GM12878 (cell line): ENCODE data around the gene FMN2. TPM values are rescaled to one million over a fixed set of nuclear protein-coding genes. Genes with fewer than 3 reads are reported as not detected.

Experiments
- ATAC-seq: fragments of 200-7000 bp; cut with Tn5 transposase; 3 replicates; pipeline ENCODE4 v1.9.1; 2020; ENCODE audit warnings: mild to moderate bottlenecking, moderate library complexity
- BruUV-seq: library from RNA; stranded (reverse); fragments of 400-500 nt; replicated peaks from 2 replicates; lab custom pipeline; 2021; lab: Mats Ljungman, UMichigan
- CTCF ChIA-PET: fragments of 300-600 bp; sonication (Branson Sonifier 250); formaldehyde crosslinking; extraction: SDS; loops from one replicate; lab custom pipeline; 2021; ENCODE audit warnings: inconsistent platforms; lab: Yijun Ruan, JAX
- POLR2A ChIA-PET: fragments of 350-600 bp; formaldehyde crosslinking; extraction: SDS; loops from one replicate; lab custom pipeline; 2021; ENCODE audit warnings: inconsistent platforms; lab: Charles Lee
- RAD21 ChIA-PET: fragments of 300-600 bp; sonication (Branson Sonifier 250); formaldehyde crosslinking; loops from one replicate; lab custom pipeline; 2023; ENCODE audit warnings: antibody characterized with exemption; ENCODE audit not compliant: unreplicated experiment; lab: Charles Lee
- SMC1A ChIA-PET: fragments of 300-600 bp; sonication (Branson Sonifier 250); formaldehyde crosslinking; loops from one replicate; lab custom pipeline; 2023; ENCODE audit not compliant: unreplicated experiment, uncharacterized antibody; lab: Charles Lee
- DNase-seq: peaks from one replicate; pipeline ENCODE4 v3.0.0-alpha.2; 2011; ENCODE audit warnings: low read depth, low spot score
- FAIRE-seq: peaks from 3 replicates; lab custom pipeline; 2011; peaks lifted over from hg19 to GRCh38; lab: Jason Lieb, UNC
- H2AFZ ChIP-seq: 2 replicates; pipeline ENCODE4 v1.6.0; 2011; ENCODE audit warnings: low read depth, low read length, control low read depth; ENCODE audit not compliant: control insufficient read depth
- H3K27ac ChIP-seq: 2 replicates; pipeline ENCODE4 v1.5.1; 2011; ENCODE audit warnings: control low read depth; ENCODE audit not compliant: control insufficient read depth, insufficient read depth
- H3K27me3 ChIP-seq, 2 experiments: replicated peaks in 1 of 2; 2 replicates each; pipeline versions ENCODE4 v1.6.0 to v1.6.1; 2011; ENCODE audit warnings: low read length in 1 of 2; ENCODE audit not compliant: control insufficient read depth in 2 of 2, insufficient read depth in 2 of 2
- H3K36me3 ChIP-seq, 2 experiments: 2 replicates each; pipeline ENCODE4 v1.5.1; 2011; ENCODE audit warnings: low read length in 1 of 2; ENCODE audit not compliant: control insufficient read depth in 2 of 2, insufficient read depth in 2 of 2
- H3K4me1 ChIP-seq: 2 replicates; pipeline ENCODE4 v1.6.1; 2011; ENCODE audit warnings: mild to moderate bottlenecking, low read length, moderate library complexity, mixed read lengths; ENCODE audit not compliant: control insufficient read depth, insufficient read depth
- H3K4me2 ChIP-seq: 2 replicates; pipeline ENCODE4 v1.6.0; 2011; ENCODE audit warnings: control low read depth; ENCODE audit not compliant: control insufficient read depth, insufficient read depth
- H3K4me3 ChIP-seq: fragments of 200-600 bp; sonication (generic); 2 replicates; pipeline ENCODE4 v1.5.1; 2016
- H3K79me2 ChIP-seq: 2 replicates; pipeline ENCODE4 v1.6.0; 2011; ENCODE audit warnings: low read length; ENCODE audit not compliant: control insufficient read depth, insufficient read depth
- H3K9ac ChIP-seq: 2 replicates; pipeline ENCODE4 v1.8.0; 2011; ENCODE audit warnings: low read length, control low read depth, mixed read lengths; ENCODE audit not compliant: control insufficient read depth, insufficient read depth
- H3K9me3 ChIP-seq: replicated peaks from 3 replicates; pipeline ENCODE4 v1.5.1; 2011; ENCODE audit warnings: mild to moderate bottlenecking, low read length; ENCODE audit not compliant: control insufficient read depth, insufficient read depth
- H4K20me1 ChIP-seq: 2 replicates; pipeline ENCODE4 v1.6.0; 2011; ENCODE audit not compliant: control insufficient read depth, insufficient read depth
- BACH1 ChIP-seq: fragments of 450-650 bp; IDR thresholded peaks from 2 replicates; pipeline ENCODE4 v1.6.1; 2017; ENCODE audit warnings: mild to moderate bottlenecking, borderline replicate concordance
- CHD1 ChIP-seq: IDR thresholded peaks from 2 replicates; pipeline ENCODE4 v1.6.1; 2012; ENCODE audit warnings: low read depth, low read length, improper control_type of control experiment
- CHD2 ChIP-seq: IDR thresholded peaks from 2 replicates; pipeline ENCODE4 v1.6.1; 2011; ENCODE audit warnings: low read depth, low read length, improper control_type of control experiment, borderline replicate concordance
- HDGF ChIP-seq: fragments of 450-650 bp; IDR thresholded peaks from 2 replicates; pipeline ENCODE4 v1.6.1; 2016; ENCODE audit warnings: antibody characterized with exemption
- IKZF2 ChIP-seq, 2 experiments: fragments of 450-650 bp; IDR thresholded peaks; 2 replicates each; pipeline ENCODE4 v1.6.1; 2017; ENCODE audit warnings: mild to moderate bottlenecking in 2 of 2, moderate library complexity in 2 of 2
- IRF3 ChIP-seq: fragments of 450-650 bp; IDR thresholded peaks from 2 replicates; pipeline ENCODE4 v1.6.1; 2014; ENCODE audit warnings: mild to moderate bottlenecking
- MEF2B ChIP-seq: fragments of 450-650 bp; IDR thresholded peaks from 2 replicates; pipeline ENCODE4 v1.6.1; 2018; ENCODE audit warnings: mild to moderate bottlenecking, moderate library complexity; ENCODE audit not compliant: partially characterized antibody, poor library complexity, severe bottlenecking
- MTA3 ChIP-seq: IDR thresholded peaks from 2 replicates; pipeline ENCODE4 v1.6.1; 2012; ENCODE audit warnings: low read length, inconsistent platforms, borderline replicate concordance
- POU2F2 ChIP-seq: IDR thresholded peaks from 3 replicates; pipeline ENCODE4 v1.6.1; 2011; ENCODE audit warnings: low read depth, mild to moderate bottlenecking, low read length, borderline replicate concordance
- RELA ChIP-seq: fragments of 450-650 bp; IDR thresholded peaks from 2 replicates; pipeline ENCODE4 v1.8.0; 2014; ENCODE audit warnings: borderline replicate concordance; ENCODE audit not compliant: partially characterized antibody
- RUNX3 ChIP-seq: IDR thresholded peaks from 2 replicates; pipeline ENCODE4 v1.6.1; 2012; ENCODE audit warnings: low read length, inconsistent platforms
- SMAD1 ChIP-seq: fragments of 450-650 bp; IDR thresholded peaks from 2 replicates; pipeline ENCODE4 v1.6.1; 2018; ENCODE audit warnings: mild to moderate bottlenecking, low read depth; ENCODE audit not compliant: partially characterized antibody
- SREBF1 ChIP-seq: IDR thresholded peaks from 2 replicates; pipeline ENCODE4 v1.6.1; 2012; ENCODE audit warnings: mild to moderate bottlenecking, low read length
- STAT3 ChIP-seq: IDR thresholded peaks from 2 replicates; pipeline ENCODE4 v1.6.1; 2011; ENCODE audit warnings: low read depth, low read length, improper control_type of control experiment
- SUPT20H ChIP-seq: IDR thresholded peaks from 2 replicates; pipeline ENCODE4 v1.6.1; 2011; ENCODE audit warnings: low read depth, mild to moderate bottlenecking, low read length, moderate library complexity, borderline replicate concordance; ENCODE audit not compliant: control insufficient read depth
- TCF3 ChIP-seq: IDR thresholded peaks from 2 replicates; pipeline ENCODE4 v1.6.1; 2012; ENCODE audit warnings: low read depth, mild to moderate bottlenecking, low read length, borderline replicate concordance; ENCODE audit not compliant: insufficient read depth
- WRNIP1 ChIP-seq: IDR thresholded peaks from 2 replicates; pipeline ENCODE4 v1.6.1; 2011; ENCODE audit warnings: low read depth, low read length, improper control_type of control experiment, borderline replicate concordance
- WGBS: methylation state at CpG from one replicate; pipeline ENCODE4 v1.1.6; 2016; ENCODE audit warnings: low lambda C conversion rate; ENCODE audit not compliant: insufficient replicate concordance, insufficient coverage; ENCODE audit errors: missing lambda C conversion rate; 5-methylcytosine and 5-hydroxymethylcytosine counted together
- in situ Hi-C: fragments of 300-500 bp; cut with MboI; formaldehyde crosslinking; loops from 9 replicates; pipeline ENCODE4 v1.14.3; 2018; ENCODE audit warnings: mixed read lengths
- intact Hi-C: fragments of 100-400 bp; cut with micrococcal nuclease; formaldehyde crosslinking; loops from one replicate; pipeline ENCODE4 v1.14.2; 2022; ENCODE audit not compliant: unreplicated experiment
- polyA plus RNA-seq, 11 experiments: library from polyadenylated mRNA; depleted of rRNA in 4 of 11; unstranded in 6 of 11; stranded (reverse) in 5 of 11; fragments of >200 nt; fragmentation: Nextera tagmentation in 4 of 11; fragmentation: Illumina TruSeq in 1 of 11; extraction: Ambion mirVana in 4 of 11; extraction: Trizol in 1 of 11; gene quantifications; 1 replicate in 1 of 11; 2 replicates in 10 of 11; pipeline versions ENCODE4 v1.2.1 to v1.2.3, GENCODE V29; 2011 to 2016; ENCODE audit warnings: inconsistent platforms in 2 of 11, missing spikeins in 2 of 11, low read depth in 1 of 11
- total RNA-seq, 4 experiments: library from RNA; depleted of rRNA in 3 of 4; stranded (reverse); fragments of >200 nt in 3 of 4; fragmentation: Illumina TruSeq in 1 of 4; extraction: Trizol in 1 of 4; gene quantifications; 2 replicates each; pipeline versions ENCODE4 v1.2.1 to v1.2.3, GENCODE V29; 2013 to 2021
- TF ChIP-seq, protein P1 (sequence below): IDR thresholded peaks from 2 replicates; pipeline ENCODE4 v1.6.1; 2012; ENCODE audit warnings: improper control_type of control experiment, low read depth, low read length; ENCODE audit not compliant: insufficient replicate concordance
- TF ChIP-seq, protein P2 (sequence below): fragments of 450-650 bp; IDR thresholded peaks from 2 replicates; pipeline ENCODE4 v1.6.1; 2017; ENCODE audit warnings: borderline replicate concordance

The FMN2 gene
- total and polyA plus RNA-seq, 10 of the 15 experiments (the other 5 are each of a cell fraction or from before 2014, with no cell fraction given): 0.60 TPM; not detected in 9

DNA sequence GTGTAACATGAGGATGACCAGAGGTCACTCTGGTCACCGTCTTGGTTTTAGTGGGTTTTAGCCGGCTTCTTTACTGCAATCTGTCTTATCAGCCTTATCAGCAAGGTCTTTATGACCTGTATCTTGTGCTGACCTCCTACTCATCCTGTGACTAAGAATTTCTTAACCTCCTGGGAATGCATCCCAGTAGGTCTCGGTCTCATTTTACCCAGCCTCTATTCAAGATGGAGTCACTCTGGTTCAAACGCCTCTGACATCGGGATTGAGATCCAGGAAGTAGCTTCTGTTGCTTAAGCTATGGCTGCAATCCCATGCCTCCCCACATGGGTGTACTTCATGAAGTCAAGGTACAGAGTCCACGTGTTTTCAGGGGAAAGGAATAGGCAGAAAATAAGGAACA, 19.9 kb downstream of the FMN2 start:
- H3K9me3 ChIP-seq: no peaks in the 10 kb centered on the region
- H3K9ac ChIP-seq: no peak overlapping the region
- H3K27ac ChIP-seq: no peak overlapping the region
- ChIA-PET POLR2A (no interaction called here), RAD21 (no interaction called here), SMC1A (no interaction called here)
- no peak overlapping the region for H3K4me2 ChIP-seq
- H3K4me3 ChIP-seq: no peak overlapping the region
- no peaks in the 10 kb centered on the region for H3K36me3 ChIP-seq
- no peaks in the 10 kb centered on the region for H3K79me2 ChIP-seq
- H4K20me1 ChIP-seq: no peaks in the 10 kb centered on the region
- H3K4me1 ChIP-seq: no peaks in the 10 kb centered on the region
- intact Hi-C loops: no loop called here
- no peak for FAIRE-seq
- no peak for DNase-seq
- BruUV-seq: no TSS peak
- no peak for TF ChIP-seq MTA3
- TF ChIP-seq HDGF: no peak
- no peak for TF ChIP-seq SMAD1
- no peak for TF ChIP-seq BACH1
- no peak for TF ChIP-seq CHD2
- TF ChIP-seq, protein P1, sequence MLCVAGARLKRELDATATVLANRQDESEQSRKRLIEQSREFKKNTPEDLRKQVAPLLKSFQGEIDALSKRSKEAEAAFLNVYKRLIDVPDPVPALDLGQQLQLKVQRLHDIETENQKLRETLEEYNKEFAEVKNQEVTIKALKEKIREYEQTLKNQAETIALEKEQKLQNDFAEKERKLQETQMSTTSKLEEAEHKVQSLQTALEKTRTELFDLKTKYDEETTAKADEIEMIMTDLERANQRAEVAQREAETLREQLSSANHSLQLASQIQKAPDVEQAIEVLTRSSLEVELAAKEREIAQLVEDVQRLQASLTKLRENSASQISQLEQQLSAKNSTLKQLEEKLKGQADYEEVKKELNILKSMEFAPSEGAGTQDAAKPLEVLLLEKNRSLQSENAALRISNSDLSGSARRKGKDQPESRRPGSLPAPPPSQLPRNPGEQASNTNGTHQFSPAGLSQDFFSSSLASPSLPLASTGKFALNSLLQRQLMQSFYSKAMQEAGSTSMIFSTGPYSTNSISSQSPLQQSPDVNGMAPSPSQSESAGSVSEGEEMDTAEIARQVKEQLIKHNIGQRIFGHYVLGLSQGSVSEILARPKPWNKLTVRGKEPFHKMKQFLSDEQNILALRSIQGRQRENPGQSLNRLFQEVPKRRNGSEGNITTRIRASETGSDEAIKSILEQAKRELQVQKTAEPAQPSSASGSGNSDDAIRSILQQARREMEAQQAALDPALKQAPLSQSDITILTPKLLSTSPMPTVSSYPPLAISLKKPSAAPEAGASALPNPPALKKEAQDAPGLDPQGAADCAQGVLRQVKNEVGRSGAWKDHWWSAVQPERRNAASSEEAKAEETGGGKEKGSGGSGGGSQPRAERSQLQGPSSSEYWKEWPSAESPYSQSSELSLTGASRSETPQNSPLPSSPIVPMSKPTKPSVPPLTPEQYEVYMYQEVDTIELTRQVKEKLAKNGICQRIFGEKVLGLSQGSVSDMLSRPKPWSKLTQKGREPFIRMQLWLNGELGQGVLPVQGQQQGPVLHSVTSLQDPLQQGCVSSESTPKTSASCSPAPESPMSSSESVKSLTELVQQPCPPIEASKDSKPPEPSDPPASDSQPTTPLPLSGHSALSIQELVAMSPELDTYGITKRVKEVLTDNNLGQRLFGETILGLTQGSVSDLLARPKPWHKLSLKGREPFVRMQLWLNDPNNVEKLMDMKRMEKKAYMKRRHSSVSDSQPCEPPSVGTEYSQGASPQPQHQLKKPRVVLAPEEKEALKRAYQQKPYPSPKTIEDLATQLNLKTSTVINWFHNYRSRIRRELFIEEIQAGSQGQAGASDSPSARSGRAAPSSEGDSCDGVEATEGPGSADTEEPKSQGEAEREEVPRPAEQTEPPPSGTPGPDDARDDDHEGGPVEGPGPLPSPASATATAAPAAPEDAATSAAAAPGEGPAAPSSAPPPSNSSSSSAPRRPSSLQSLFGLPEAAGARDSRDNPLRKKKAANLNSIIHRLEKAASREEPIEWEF: no peak
- no peak for TF ChIP-seq RUNX3
- TF ChIP-seq MEF2B: no peak
- no peak for TF ChIP-seq IRF3
- TF ChIP-seq, protein P2, sequence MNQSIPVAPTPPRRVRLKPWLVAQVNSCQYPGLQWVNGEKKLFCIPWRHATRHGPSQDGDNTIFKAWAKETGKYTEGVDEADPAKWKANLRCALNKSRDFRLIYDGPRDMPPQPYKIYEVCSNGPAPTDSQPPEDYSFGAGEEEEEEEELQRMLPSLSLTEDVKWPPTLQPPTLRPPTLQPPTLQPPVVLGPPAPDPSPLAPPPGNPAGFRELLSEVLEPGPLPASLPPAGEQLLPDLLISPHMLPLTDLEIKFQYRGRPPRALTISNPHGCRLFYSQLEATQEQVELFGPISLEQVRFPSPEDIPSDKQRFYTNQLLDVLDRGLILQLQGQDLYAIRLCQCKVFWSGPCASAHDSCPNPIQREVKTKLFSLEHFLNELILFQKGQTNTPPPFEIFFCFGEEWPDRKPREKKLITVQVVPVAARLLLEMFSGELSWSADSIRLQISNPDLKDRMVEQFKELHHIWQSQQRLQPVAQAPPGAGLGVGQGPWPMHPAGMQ: no peak
- TF ChIP-seq SREBF1: no peak
- TF ChIP-seq CHD1: no peak
- no peak for TF ChIP-seq RELA
- no peak for TF ChIP-seq WRNIP1
- no peak for TF ChIP-seq POU2F2
- TF ChIP-seq SUPT20H: no peak
- TF ChIP-seq TCF3: no peak
- no peak for TF ChIP-seq STAT3
- no peak for TF ChIP-seq IKZF2 (IDR thresholded peaks at IDR 0.05)
- TF ChIP-seq, all 136 proteins: peak for 0
- CTCF ChIA-PET: no interaction called here
- no peak for ATAC-seq
- in situ Hi-C loops: no loop called here
- Histone ChIP-seq H2AFZ (no peak overlapping the region), H3K27me3 (no peaks in the 10 kb centered on the region)
- 60% methylated on average over 6 of the region's 6 CpGs for WGBS
